ENCODE results near the gene SIRT7. TPM values are rescaled to one million over a fixed set of nuclear protein-coding genes. Genes with fewer than 3 reads are reported as not detected.
"Not testable (repeated sequence)": the region's sequence is repeated elsewhere in the genome, so short reads cannot be mapped to it uniquely, and the experiment has no call there.

SIRT7 gene
- total RNA-seq, 6 experiments from 2014 or later = 7.4 to 15.0 (median 12.2) TPM

DNA sequence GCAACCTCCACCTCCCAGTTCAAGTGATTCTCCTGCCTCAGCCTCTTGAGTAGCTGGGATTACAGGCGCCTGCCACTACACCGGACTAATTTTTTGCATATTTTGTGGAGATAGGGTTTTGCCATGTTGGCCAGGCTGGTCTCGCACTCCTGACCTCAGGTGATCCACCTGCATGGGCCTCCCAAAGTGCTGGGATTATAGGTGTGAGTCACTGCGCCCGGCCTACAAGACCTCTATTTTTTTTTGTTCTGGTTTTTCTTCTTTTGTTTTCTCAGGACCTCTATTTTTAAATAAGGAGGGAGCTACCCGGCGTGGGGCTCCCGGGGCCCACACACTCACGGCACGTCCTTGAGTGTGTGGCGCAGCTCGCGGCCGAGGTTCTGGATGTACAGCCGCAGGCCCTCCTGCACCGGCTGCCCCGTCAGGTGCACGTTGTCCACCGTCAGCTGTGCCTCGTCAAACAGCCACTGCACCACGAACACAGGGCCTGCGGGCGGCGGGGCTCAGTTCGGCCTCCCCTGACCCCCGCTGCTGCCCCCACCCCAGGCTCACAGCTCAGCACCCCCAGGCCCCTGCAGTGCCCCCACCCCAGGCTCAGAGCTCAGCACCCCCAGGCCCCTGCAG lies 37.2 kb upstream of the SIRT7 start:
- WGBS (ENCODE audit: insufficient coverage, low coverage, low lambda C conversion rate, missing lambda C conversion rate) = 97% methylated on average over 12 of the region's 26 CpGs
- DNase-seq = no peak
- intact Hi-C loops (cut with DNase I) = loop anchor here in 1 of 2 donors (5.0 kb wide), 1 partner anchor 62 kb away; no protein-coding TSS in a partner anchor

DNA sequence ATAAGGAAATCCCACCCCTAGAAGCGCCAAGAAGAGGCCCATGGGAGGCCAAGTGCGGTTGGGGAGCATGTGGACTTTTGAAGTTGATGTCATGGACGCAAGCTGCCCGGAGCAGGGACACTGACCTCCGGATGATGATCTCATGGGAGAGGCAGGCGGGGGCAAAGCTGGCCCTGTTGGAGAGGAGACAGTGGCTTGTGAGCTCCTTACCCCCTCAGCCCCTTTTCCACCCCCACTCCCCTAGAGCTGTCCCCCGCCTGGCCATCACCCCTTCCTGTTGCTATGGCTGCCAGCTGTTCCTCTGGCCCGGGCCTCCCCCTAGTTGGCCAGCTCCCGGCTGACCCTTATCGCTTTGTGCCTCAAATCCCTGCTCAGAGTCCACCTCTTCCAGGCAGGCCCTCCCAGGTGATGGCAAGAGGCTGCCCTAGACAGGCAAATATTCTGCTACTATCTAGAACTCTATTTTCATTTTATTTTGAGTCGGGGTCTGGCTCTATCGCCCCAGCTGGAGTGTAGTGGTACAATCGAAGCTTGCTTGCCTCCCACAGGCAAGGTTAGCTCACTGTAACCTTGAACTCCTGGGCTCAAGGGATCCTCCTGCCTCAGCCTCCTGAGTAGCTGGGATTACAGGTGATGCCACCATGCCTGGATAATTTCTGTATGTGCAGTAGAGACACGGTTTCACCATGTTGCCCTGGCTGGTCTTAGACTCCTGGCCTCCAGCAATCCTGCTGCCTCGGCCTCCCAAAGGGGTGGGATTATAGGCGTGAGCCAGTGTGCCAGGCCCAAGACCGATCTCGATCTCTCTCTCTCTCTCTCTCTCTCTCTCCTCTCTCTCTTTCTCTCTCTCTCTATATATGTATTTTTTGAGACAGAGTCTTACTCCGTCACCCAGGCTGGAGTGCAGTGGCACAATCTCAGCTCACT lies 36.4 kb upstream of the SIRT7 start:
- intact Hi-C loops (cut with DNase I) = loop anchor here in 1 of 2 donors (5.0 kb wide), 1 partner anchor 63 kb away; no protein-coding TSS in a partner anchor
- 92% methylated on average over 8 of the region's 19 CpGs for WGBS (ENCODE audit: insufficient coverage, low coverage, low lambda C conversion rate, missing lambda C conversion rate)
- TF ChIP-seq, protein P1, sequence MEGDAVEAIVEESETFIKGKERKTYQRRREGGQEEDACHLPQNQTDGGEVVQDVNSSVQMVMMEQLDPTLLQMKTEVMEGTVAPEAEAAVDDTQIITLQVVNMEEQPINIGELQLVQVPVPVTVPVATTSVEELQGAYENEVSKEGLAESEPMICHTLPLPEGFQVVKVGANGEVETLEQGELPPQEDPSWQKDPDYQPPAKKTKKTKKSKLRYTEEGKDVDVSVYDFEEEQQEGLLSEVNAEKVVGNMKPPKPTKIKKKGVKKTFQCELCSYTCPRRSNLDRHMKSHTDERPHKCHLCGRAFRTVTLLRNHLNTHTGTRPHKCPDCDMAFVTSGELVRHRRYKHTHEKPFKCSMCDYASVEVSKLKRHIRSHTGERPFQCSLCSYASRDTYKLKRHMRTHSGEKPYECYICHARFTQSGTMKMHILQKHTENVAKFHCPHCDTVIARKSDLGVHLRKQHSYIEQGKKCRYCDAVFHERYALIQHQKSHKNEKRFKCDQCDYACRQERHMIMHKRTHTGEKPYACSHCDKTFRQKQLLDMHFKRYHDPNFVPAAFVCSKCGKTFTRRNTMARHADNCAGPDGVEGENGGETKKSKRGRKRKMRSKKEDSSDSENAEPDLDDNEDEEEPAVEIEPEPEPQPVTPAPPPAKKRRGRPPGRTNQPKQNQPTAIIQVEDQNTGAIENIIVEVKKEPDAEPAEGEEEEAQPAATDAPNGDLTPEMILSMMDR (IDR thresholded peaks at IDR 0.05) = no peak
- TF ChIP-seq POLR2A (IDR thresholded peaks at IDR 0.05) = no peak
- H3K4me1 ChIP-seq = peaks cover 0 to 6% (median 0%) of the 10 kb centered on the region in 4 donors
- H3K36me3 ChIP-seq = no peaks in the 10 kb centered on the region
- DNase-seq (peak in 1 of 3 donors; percentile 54), ATAC-seq (peak in 3 of 4 donors; percentile 3 to 62 (median 40))
- no peaks in the 10 kb centered on the region for H3K27me3 ChIP-seq
- H3K4me3 ChIP-seq = no peak overlapping the region
- no peak overlapping the region for H3K27ac ChIP-seq
- no peaks in the 10 kb centered on the region for H3K9me3 ChIP-seq

More for the DNA sequence above, 37.2 kb upstream of the SIRT7 start:
- no peak overlapping the region for H3K4me3 ChIP-seq
- ATAC-seq = no peak
- H3K27ac ChIP-seq = no peak overlapping the region
- TF ChIP-seq, protein P1 (IDR thresholded peaks at IDR 0.05) = no peak
- TF ChIP-seq POLR2A (IDR thresholded peaks at IDR 0.05) = no peak
- peaks cover 0 to 10% (median 0%) of the 10 kb centered on the region in 4 donors for H3K4me1 ChIP-seq
- H3K36me3 ChIP-seq = no peaks in the 10 kb centered on the region
- H3K27me3 ChIP-seq = no peaks in the 10 kb centered on the region
- no peaks in the 10 kb centered on the region for H3K9me3 ChIP-seq

DNA sequence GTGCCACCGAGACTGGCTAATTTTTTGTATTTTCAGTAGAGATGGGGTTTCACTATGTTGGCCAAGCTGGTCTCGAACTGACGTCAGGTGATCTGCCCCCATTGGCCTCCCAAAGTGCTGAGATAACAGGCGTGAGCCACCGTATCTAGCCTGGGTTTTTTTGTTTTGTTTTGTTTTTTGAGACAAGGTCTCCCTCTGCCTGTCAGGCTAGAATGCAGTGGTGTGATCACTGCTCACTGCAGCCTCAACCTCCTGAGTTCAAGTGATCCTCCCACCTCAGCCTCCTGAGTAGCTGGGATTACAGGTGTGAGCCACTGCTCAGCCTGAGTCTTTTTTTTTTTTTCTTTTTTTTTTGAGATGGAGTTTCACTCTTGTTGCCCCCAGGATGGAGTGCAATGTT lies 35.5 kb upstream of the SIRT7 start:
- H3K36me3 ChIP-seq; intact Hi-C loops (cut with DNase I); H3K4me3 ChIP-seq; H3K27ac ChIP-seq; DNase-seq; ATAC-seq; H3K27me3 ChIP-seq; H3K4me1 ChIP-seq; H3K9me3 ChIP-seq: not testable (repeated sequence)
- 72% methylated on average over 4 of the region's 5 CpGs for WGBS (ENCODE audit: insufficient coverage, low coverage, low lambda C conversion rate, missing lambda C conversion rate)
- TF ChIP-seq, protein P1 (IDR thresholded peaks at IDR 0.05) = peak in 1 of 4 donors; percentile 9

DNA sequence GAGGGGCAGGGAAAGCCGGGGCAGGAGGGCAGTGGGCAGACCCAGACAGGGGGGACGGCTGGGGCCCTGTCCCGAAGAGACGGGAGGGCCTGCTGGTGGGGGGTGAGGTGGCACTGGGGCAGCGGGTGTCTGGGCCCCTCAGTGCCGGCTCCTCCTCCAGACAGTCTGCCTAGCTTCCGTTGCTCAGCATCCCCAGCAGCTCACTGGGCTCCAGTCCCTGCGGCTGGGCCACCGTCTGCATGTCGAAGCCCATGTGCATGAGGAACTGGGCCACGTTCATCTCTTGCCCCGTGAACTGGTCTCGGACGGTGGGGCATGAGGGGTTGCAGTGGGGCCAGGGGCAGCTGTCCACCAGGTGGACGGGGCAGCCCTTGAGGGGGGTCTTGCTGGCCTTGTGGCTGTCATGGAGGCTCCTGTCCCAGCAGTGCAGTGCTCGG lies 34.8 kb upstream of the SIRT7 start:
- intact Hi-C loops (cut with DNase I) = no loop called here

More for the DNA sequence above, 34.8 kb upstream of the SIRT7 start:
- ATAC-seq = no peak
- no peaks in the 10 kb centered on the region for H3K4me1 ChIP-seq
- 81% methylated on average over 3 of the region's 16 CpGs for WGBS (ENCODE audit: insufficient coverage, low coverage, low lambda C conversion rate, missing lambda C conversion rate)
- no peaks in the 10 kb centered on the region for H3K36me3 ChIP-seq
- H3K27ac ChIP-seq = no peak overlapping the region
- DNase-seq = no peak
- H3K27me3 ChIP-seq = no peaks in the 10 kb centered on the region
- H3K9me3 ChIP-seq = no peaks in the 10 kb centered on the region
- no peak overlapping the region for H3K4me3 ChIP-seq
- TF ChIP-seq POLR2A (IDR thresholded peaks at IDR 0.05) = no peak
- TF ChIP-seq, protein P1 (IDR thresholded peaks at IDR 0.05) = no peak
